NCI-H345 treated with DMSO at 0.1 percent for 48 hours (cell line): ENCODE results near the gene CST8.

Source experiments
- DNase-seq: peaks from one replicate; lab custom pipeline; 2025; ENCODE audit not compliant: unreplicated experiment; lab: John Stamatoyannopoulos, UW

CST8 gene

DNA sequence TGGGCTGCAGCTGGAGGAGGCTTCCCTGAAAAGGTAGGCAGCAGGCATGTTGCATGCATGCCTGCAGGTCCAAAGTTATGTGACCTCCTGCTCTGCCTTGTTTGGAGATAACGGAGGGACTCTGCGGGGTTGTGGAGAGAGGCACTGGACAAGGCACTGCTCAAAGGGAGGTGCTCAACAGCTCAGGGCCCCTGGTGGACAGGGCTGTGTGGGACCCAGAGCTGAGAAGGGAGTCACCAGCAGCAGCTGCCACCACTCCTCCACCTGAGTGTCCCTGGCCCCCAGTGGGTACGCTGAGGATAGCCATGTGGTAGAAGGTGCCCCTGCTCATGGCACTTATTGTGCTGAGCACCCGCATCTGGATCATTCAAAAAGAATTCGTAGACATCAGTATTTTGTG lies 15.5 kb upstream of the CST8 start:
- no peak for DNase-seq

DNA sequence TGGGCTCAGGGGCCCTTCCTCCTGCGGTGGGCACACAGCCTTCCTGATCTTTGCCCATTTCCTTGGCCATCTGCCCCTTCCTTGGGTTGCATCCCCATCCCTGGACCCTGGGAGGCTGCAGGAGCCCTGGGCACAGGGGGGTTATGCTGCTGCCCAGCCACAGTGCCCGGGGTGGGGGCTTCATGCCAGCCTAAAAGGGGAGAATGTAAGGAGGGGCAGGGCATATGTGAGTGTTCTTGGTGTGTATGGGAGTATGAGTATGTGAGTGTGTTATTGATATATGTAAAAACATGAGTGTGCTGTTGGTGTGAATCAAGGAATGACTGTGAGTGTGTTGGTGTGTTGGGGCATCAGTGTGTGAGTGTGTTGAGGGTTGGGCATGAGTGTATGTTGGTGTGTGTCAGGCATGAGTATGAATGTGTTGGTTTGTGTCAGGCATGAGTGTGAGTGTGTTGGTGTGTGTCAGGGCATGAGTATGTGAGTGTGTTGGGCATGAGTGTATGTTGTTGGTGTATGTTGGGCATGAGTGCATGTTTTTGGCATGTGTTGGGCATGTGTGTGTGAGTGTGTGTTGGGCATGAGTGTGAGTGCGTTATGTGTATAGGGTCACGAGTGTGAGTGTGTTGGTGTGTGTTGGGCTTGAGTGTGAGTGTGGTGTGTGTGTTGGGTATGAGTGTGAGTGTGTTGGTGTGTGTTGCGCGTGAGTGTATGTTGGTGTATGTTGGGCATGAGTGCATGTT lies 14.7 kb upstream of the CST8 start:
- no peak for DNase-seq

DNA sequence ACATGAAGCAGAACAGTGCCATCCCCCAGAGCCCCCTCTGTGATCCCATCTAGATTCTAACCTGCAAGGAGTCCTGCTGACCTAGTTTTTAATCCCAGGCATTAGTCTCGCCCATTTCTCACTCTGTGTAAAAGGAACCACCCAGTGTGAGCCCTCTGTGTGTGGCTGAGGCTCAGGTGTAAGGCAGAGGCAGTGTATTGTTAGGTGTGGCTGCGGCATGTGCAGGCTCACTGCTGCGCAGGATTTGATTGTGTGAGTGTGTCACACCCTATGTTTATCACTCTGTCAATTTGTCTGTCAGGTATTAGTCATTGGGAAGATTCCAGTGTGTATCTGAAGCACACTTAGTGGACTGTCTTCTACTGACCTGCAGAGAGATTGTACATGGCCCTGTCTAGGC lies 13.7 kb upstream of the CST8 start:
- peak; percentile 68 for DNase-seq

DNA sequence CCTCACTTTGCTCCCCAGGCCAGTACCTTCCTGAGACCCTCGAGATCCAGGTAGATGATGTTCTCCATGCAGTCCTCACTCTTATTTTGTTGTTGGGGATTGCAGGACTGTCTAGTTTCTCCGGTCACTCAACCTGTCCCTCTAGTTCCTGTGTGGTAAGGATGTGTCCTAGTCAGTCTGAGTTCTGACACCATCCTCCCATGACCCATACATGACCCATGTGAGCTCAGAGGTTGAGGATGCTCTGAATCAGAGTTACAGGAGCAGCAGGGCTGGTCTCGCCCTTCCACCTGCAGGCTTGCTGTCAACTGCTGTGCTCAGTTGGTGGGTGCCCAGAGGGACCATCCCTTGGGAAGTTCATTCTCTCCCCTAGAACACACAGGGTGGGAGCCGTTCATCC lies 11.9 kb upstream of the CST8 start:
- no peak for DNase-seq

DNA sequence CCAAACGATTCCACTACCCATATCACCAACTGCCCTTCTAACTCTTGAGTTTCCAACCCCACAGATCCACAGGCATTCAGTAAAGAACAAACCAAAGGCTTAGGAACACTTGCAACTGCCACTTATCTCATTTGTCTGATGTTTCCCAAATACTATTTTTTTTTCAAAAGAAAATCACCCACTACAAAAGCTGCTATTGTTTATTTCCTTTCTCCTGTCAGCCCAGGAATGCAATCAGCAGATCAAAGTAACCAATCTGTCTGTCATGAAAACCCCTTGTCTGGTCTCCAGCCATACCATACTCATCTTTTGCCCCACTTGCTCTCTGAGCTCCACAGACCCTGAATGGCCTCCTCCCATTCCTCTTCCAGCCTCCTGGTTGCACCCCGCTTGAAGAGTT lies 8.8 kb upstream of the CST8 start:
- DNase-seq: no peak

- no peak for DNase-seq
These were observed 6.8 kb upstream of the CST8 start for GRCh38 chr20:23484081-23484480.

DNA sequence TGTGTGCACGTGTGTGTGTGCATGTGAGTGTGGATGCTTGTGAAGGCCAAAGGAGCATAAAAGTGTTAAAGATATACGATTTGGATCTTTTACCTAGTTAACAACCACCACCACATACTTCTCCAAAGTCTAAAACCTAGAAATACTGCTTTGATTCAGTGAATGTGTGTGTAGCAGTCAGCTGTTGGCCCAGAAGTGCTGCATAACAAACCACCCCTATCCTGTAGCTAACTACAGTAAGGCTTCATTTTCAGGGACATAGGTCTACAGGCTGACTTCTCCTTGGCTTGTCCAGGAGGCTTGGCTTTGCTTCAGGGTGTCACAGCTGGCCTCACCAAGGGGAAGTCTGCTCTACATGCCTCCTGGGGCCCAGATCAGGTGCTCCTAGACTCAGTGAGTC lies 2.4 kb upstream of the CST8 start:
- DNase-seq: no peak

DNA sequence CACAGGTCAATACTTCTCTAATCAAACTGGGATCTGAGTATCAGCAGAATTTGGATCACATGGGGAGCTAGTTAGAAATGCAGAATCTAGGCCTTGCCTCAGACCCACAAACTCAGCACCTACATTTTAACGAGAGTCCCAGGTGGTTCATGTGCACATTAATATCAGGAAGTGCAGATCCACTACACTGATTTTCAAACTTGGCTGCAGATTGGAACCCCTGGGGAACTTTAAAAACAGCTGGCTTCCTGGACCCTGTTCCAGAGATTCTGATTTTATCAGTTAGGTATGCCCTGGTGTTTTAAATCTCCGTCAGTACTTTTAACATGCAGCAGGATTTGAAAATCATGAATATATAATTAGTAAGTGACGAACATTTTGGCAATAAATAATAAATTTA lies 1.9 kb upstream of the CST8 start:
- DNase-seq: no peak

- DNase-seq: no peak
These were observed 1.4 kb downstream of the CST8 start for GRCh38 chr20:23492292-23492691.

DNA sequence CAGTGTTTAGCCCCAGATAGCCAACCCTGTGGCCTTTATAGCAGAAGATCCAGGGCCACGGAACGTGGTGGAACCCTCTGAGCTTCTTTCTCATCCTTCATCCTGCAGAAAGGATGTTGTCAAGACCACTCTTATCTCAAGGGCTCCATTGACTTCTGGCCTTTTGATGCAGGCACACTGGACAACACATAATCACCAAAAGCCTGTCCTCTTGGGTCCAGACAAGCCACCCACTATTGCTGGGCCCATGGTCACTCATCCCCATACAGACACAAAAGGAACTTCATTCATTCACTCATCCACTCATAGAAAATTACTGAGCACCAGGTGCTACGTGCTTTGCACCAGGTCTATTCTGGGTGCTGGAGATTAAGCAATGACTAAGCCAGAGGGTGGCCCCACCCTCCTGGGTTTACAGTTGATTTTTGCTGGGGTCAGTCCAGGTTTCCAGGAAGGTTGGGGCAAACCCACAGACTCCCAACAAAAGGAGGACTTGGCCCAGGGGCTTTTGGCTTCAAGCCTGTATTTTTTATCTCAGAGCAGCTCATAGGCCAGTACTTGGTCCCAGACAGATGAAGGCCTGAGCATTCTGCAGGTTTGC lies 2.4 kb downstream of the CST8 start:
- no peak for DNase-seq

DNA sequence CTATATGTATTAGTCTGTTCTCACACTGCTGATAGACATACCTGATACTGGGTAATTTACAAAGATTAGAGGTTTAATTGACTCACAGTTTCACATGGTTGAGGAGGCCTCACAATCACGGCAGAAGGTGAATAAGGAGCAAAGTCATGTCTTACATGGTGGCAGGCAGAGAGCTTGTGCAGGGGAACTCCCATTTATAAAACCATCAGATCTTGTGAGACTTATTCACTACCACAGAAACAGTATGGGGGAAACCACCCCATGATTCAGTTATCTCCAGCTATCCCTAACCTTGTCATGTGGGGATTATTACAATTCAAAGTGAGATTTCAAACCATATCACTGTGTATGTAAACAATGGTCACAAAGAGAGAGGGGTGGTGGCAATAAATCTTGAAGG lies 6.6 kb downstream of the CST8 start:
- DNase-seq: no peak

- no peak for DNase-seq
These were observed 11.0 kb downstream of the CST8 start for GRCh38 chr20:23501926-23502325.

- DNase-seq: no peak
These were observed 12.7 kb downstream of the CST8 start for GRCh38 chr20:23503649-23504048.

- DNase-seq: no peak
These were observed 16.4 kb downstream of the CST8 start for GRCh38 chr20:23507346-23507745.

DNA sequence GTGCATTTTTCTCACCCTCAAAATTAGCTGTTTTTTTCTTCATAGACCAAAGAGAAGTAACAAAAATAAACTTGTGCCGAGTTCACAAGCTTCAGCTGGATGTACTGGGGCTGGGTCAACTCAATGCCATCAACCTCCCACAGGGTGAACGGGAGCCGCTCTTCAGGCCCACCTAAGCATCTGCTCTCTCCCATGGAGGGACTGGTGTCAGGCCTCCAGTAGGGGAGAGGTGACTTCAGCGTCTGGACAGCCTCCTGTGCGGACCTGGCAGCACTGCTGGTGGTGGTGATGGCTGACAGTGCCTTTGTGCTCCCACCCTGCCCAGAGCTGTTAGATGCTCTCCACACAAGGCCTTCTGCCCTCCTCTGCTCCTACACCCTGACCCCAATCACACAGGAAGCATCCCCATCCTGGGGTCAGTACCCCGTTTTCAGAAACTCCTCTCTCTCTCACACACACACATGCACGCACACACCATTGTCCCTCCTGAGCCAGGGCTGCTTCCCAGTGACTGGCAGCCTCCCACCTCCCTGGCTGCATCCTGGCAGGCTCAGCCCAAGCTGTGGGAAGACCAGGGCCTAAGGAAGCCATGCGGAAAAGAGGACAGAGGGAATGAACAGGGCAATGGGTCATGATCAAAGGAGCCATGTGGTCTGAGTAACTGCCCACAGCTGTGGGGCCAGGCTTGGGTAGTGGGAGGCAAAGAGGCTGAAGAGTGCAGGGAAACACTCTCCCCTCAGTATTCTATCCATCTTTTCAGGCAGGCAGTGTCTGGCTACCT lies 17.7 kb downstream of the CST8 start:
- no peak for DNase-seq

GRCh38 chr20:23509247-23509913 lies 18.5 kb downstream of the CST8 start:
- DNase-seq: no peak

- no peak for DNase-seq
These were observed 19.2 kb downstream of the CST8 start for GRCh38 chr20:23510000-23510590.

DNA sequence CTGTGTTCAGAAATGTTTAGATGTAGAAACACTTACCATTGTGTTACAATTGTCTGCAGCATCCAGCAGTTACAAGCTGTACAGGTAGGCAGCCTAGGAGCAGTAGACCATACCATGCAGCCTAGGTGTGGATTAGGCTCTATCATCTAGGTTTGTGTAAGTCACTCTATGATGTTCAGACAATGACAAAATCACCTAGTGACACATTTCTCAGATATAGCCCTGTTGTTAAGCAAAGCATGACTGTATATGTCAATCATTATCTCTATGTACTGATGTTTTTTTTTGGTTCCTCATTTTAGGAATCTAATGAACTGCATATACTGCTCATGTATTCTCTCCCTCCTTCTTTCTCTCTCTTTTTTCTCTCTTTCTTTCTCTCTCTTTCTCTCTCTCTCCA lies 22.2 kb downstream of the CST8 start:
- DNase-seq: no peak

GRCh38 chr20:23514848-23515247 lies 23.9 kb downstream of the CST8 start:
- DNase-seq: no peak

GRCh38 chr20:23515250-23515939 lies 24.5 kb downstream of the CST8 start:
- DNase-seq: no peak

GRCh38 chr20:23517719-23518118 lies 26.8 kb downstream of the CST8 start:
- DNase-seq: no peak
